NCI-H345 treated with DMSO at 0.1 percent for 48 hours (cell line): ENCODE measurements around the gene SLC26A9.

Source experiments
- DNase-seq: peaks from one replicate; lab custom pipeline; 2025; ENCODE audit not compliant: unreplicated experiment; lab: John Stamatoyannopoulos, UW

SLC26A9 gene

DNA sequence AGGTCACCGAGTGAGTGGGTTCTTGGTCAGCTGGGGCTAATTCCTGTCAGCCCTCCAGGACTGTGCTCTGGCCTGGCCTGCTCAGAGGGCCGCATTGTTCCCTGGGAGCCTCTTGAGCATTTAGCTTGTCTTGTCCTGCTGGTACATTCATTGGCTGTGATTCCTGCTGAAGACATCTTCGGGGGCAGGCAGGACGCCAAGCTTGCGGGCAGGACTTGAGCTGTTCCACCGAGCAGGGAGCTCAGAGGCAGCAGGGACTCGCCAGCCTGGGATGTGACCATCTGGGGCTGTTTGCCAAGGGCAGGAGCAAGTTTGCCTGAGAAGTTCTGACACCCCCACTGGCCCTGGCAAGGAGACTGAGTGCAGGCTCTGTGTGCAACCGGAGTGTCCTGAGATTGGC lies 7.0 kb upstream of the SLC26A9 start:
- DNase-seq, result no peak

- DNase-seq, result no peak
Observed at GRCh38 chr1:205949753-205950152, 6.5 kb upstream of the SLC26A9 start.

DNA sequence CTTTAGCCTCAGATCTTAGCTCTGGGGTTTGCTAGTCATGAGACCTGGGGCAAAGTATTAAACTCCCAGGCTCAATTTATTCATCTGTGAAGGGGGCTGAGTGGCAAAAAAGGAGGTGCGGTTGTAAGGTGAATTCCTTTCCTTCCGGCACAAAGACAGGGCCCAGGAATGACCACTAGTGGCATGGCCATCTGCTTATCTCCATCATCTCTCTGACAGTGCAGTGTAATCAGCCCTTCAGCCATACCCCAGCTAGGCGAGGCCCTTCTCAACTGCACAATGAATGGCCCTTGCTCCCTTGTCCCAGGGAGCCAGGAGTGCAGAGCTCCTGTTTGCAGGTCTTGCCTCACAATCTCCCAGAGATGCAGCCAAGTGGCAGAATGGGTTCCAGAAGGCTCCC lies 5.6 kb upstream of the SLC26A9 start:
- no peak for DNase-seq

DNA sequence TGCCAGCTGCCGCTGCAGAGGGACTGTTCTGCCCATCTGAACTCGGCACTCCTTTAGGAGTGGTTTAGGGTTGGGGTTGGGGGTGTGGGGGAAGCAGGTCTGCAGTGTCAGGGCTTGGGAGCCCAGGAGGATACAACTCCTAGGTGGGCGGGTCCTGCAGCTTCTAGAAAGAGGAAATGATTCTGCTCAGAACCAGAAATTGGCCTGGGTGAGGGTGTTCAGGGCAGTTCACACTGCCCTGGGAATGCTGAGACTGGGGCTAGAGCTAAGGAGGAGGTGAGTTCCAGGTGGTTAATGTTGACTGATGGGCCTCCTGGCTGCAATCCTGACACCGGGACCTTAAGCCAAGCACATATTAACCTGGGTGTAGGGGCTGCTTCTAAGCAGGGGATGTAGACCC lies 4.8 kb upstream of the SLC26A9 start:
- no peak for DNase-seq

DNA sequence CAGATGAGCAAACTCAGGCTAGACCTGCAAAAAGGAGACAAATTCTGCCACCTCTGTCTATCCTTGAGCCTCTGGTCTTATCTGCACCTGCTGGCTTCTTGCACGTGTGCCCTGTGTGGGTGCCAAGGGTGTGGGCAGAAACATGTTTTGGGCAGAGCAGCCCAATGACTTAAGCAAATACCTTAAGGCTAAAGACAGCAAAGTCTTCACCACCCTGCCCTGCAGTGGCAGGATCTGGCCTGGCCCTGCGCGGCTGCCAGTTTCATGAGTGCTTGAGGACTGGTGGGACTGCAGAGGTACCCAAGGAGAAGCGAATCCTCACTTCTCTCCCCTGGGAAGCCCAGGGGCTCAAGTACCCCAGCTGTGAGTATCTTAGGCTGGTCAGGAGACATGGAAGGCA lies 3.8 kb upstream of the SLC26A9 start:
- DNase-seq, result no peak

GRCh38 chr1:205945069-205945468 lies 1.8 kb upstream of the SLC26A9 start:
- DNase-seq, result no peak

DNA sequence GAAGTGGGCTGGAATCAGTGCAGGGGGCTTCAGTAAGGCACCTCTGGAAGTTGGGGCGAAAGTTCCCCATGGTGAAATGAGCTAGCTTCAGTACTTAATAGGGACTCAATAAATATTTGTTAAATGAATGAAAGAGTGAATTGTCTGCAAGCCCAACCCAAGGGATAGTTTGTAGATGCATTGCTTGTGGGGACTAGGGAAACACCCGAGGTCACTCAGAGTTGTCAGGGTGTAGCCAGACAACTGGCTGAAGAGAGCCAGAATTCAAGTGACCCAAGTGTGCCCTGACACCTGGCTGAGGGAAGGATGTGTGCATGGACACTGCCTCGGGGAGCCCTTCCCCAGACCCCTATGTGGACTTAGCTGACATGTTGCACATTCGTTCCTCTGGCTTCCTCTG lies 1.3 kb upstream of the SLC26A9 start:
- no peak for DNase-seq

GRCh38 chr1:205942631-205943159 lies 561 bp downstream of the SLC26A9 start:
- DNase-seq, result no peak

DNA sequence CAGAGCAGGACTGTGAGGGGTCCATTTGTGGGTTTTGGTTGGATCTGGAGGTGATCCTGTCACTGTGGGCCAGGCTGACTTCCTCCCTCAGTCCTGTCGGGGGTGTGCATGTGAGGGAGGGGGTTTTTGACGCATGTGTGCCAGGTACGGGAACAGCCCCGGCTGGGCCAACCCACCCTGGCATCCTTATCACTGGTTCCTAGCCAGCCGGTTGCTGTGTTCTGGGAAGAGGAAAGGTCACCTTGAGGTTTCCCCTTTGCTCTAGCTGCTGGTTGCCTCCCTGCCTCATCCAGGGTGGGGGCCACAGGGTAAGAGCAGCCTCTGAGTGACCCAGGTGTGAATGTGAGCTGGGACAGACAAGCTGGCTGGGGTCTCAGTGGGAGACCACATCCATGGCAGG lies 2.5 kb downstream of the SLC26A9 start:
- DNase-seq, result no peak

- peak; percentile 88 for DNase-seq
Observed at GRCh38 chr1:205939690-205940330, 3.4 kb downstream of the SLC26A9 start.

DNA sequence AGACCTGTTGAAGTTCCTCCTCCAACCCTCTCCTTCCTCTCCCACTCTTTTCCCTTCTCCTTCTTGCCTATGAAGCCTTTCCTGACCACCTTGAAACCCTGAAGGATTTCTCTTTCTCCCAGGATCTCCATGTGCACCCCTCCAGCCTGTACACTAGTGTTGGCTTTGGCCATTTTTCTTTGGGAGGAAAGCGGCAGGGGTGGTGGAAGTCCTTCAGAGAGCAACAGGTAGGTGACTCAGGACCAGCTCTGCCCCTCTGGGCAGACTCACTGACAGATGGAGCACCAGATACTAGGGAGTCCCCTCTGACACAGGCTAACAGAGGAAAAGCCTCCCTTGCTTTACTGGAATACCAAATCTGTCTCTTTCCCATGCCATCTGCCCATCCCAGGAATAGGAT lies 4.6 kb downstream of the SLC26A9 start:
- no peak for DNase-seq

- no peak for DNase-seq
Observed at GRCh38 chr1:205936846-205937586, 6.2 kb downstream of the SLC26A9 start.

GRCh38 chr1:205936311-205936710 lies 6.9 kb downstream of the SLC26A9 start:
- no peak for DNase-seq

GRCh38 chr1:205935869-205936268 lies 7.4 kb downstream of the SLC26A9 start:
- DNase-seq, result no peak

DNA sequence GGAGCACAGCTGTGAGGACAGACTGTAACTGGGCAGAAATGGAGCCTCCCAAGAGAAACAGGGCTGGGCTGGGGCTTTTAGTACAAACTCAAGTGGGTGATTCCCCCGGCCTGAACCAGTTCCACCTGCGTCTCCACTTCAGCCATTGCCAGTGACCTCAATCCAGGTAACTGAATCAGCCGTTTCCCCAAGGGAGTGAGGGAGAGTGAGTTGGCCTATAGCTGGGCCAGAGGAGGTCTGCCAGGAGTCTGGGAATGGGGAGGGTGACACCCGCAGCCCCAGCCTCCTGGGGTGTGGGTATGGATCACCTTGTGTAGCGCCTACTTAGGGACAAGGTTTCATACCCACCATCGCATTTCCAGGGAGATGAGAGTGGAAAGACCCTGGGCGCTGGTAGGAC lies 8.5 kb downstream of the SLC26A9 start:
- no peak for DNase-seq

DNA sequence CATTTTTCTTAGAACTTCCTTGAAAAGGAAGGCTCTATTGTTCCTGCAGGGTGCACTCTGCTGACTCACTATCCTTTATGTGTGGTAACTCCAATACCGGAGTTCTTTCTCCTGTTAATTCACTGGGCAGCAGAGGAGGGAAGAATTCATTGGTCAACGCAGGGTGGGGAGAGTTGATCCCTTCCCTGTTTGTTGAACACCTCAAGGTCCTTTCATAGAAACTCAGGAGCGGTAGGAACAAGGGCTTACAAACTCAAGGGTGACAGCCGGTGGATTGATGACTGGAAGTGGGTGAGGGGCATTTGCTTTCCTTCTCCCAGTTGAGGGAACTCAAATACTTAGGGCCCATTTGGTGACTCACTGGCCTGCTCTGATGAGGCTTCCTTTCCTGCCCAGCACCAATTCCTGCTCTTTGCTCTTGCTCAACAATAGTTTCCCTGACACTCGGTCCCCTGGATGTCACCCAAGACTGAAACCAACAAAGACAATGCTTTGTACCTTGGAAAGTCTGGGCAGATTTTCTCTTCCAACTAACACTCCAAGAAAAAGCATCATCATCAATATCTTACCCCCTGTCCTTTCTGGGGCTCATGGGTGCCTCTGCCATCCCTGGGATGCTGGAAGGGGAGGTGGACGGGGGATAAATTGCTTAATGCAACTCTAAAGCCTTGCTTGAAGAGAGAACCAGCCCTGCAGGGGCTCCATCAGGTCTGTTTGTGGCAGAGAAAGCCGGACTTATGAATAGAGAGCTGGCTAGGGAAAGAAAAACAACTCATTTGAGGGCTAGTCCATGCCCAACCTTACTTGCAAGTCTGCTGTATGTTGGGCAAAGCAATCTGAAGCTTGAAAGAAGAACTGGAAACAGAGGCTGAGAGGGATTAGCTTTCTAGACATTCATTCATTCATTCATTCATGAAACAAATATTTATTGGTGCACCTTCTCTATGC lies 9.3 kb downstream of the SLC26A9 start:
- DNase-seq, result no peak

- DNase-seq, result no peak
Observed at GRCh38 chr1:205932776-205933175, 10.5 kb downstream of the SLC26A9 start.

- DNase-seq, result no peak
Observed at GRCh38 chr1:205930799-205931281, 12.4 kb downstream of the SLC26A9 start.

GRCh38 chr1:205930195-205930577 lies 13.1 kb downstream of the SLC26A9 start:
- DNase-seq, result no peak

GRCh38 chr1:205929496-205930194 lies 13.6 kb downstream of the SLC26A9 start:
- no peak for DNase-seq

- DNase-seq, result peak; percentile 9
Observed at GRCh38 chr1:205928317-205928716, 14.9 kb downstream of the SLC26A9 start.
